NCI-H446 treated with DMSO at 0.1 percent for 48 hours (cell line): ENCODE measurements around the gene LITAFD.
"Not testable (repeated sequence)": the region's sequence is repeated elsewhere in the genome, so short reads cannot be mapped to it uniquely, and the experiment has no call there.

Experiments
- DNase-seq: peaks from one replicate; lab custom pipeline; 2025; lab: John Stamatoyannopoulos, UW

Gene LITAFD

DNA sequence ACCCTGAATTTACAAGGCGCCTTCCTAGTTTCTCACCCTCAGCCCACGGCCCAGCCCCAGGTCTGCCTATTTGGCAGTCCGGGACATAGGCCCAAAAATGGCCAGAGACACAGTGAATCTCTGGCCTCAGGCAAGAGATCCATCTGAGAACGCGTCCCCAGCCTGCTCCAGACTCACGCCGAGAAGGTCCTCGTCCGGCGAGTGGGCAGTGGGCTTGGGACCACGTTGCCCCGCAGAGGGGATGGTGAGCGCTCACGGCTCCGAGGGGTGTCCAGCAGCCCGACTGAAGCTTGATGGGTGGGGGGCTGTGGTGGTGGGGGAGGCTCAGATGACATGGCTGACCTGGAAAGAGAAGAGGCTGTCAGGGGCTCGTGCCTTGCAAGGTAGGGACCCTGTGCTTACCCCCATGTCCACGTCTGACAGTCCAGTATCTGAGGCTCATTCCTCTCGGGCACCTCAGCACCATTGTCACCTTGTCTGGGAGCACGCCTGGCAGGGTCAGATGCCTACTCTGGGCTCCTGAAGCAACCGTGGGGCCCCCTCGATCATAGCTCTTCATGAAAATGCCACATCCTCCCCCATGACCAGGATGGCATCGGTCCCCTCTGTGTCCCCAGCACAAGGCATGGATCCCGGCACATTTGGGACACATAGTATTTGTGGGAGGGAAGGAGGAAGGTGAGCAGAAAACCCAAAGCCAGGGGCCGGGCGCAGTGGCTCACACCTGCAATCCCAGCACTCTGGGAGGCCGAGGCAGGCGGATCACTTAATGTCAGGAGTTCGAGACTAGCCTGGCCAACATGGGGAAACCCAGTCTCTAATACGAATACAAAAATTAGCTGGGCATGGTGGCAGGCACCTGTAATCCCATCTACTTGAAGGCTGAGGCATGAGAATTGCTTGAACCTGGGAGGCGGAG lies 22.9 kb upstream of the LITAFD start:
- no peak for DNase-seq

GRCh38 chr16:8859913-8860881 lies 22.0 kb upstream of the LITAFD start:
- no peak for DNase-seq

DNA sequence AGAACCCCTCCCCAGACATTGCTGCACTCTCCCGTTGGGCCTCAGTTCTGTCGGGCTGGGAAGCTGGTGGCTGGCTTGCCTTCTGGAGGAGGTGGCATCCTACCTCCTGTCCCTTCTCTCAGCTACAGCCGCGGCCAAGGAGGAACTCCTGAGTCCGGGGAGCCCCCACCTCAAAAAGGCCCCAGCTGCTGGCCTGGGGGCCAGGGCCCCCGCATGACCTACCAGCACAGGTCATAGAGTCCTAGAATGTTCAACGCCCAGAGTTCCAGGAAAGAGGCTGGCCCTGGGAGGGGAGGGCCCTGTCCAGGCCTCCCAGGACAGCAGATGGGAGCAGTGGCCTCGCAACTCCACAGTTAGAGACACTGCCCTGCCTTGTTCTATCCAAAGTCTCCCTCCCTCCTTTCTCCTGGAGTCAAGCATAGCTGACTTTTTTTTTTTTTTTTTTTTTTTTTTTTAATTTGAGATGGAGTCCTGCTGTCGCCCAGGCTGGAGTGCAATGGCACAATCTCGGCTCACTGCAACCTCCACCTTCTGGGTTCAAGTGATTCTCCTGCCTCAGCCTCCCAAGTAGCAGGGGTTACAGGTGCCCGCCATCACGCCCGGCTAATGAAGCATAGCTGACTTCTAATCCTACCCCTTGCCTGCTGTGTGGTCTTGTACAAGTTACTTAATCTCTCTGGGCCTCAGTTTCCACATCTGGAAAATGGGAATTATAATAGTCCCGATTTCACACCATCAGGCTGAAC lies 20.4 kb upstream of the LITAFD start:
- no peak for DNase-seq

DNA sequence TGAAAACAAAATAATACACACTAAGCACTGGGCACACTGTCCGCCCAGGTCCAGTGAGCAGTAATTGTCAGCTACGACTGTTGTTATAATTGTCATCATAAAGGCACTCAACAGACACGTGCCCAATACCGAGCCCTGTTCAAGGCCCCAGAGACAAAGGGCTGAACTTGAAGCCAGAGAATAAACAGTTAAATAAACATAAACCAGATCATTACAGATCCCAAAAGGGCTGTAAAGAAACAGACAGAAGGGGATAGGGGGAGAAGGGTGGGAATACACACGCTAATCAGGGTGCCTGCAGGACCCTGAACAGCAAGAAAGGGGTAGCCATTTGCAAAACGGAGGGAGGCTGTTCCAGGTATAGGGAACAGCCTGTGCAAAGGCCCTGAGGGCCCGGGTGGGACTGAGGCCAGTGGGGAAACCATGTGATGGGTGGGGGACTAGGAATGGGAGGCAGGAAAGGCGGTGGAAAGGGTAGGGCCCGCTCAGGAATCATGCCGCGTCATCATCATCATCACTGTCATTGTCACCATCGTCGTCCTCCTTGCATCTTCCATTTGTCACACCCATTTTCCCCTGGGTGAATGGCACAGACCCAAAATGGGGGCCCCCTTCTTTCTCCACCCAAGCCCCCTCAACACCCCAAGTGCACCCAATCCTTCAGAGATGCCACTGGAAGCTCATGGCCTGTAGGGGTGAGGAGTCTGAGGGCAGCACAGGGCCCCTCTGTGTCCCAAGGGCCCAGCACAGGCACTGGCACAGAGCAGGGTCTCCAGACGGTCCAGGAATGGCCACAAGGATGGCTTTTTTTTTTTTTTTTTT lies 19.6 kb upstream of the LITAFD start:
- no peak for DNase-seq

DNA sequence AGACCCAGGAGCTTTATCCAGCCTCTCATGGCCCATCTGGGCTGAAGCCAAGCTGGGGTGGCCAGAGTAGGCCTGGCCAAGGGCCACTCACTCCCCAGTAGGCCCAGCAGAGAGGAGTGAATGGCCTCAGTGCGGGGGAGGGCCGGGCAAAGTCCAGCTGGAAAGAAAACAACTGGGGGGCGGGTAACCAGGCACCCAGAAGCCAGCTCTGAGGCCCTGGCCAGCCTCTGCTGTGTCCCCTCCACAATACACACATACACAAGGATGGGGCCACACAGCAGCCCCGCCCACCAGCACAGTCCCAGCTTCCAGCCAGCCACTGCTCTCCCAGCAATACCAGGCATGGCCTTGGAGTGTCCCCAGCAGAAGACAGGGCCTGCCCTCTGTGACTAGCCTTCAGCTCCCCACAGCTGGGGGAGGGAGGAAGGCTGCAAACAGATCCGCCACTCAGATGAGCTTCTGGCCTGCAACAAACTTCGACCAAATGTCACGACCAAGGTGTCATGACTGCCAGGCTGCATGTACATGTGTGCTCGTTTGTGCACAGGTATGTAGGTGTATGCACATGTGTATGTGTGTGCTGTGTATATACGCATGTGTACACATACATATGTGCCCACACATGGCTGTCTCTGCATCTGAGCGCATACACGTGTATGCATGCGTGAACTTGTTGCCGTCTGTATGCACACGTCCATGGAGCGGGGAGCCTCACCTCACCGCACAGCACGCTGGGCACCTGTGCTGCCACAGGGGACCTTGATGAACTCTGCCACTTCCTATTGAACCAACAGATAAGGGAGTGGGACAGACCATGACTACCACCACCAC lies 18.3 kb upstream of the LITAFD start:
- no peak for DNase-seq

DNA sequence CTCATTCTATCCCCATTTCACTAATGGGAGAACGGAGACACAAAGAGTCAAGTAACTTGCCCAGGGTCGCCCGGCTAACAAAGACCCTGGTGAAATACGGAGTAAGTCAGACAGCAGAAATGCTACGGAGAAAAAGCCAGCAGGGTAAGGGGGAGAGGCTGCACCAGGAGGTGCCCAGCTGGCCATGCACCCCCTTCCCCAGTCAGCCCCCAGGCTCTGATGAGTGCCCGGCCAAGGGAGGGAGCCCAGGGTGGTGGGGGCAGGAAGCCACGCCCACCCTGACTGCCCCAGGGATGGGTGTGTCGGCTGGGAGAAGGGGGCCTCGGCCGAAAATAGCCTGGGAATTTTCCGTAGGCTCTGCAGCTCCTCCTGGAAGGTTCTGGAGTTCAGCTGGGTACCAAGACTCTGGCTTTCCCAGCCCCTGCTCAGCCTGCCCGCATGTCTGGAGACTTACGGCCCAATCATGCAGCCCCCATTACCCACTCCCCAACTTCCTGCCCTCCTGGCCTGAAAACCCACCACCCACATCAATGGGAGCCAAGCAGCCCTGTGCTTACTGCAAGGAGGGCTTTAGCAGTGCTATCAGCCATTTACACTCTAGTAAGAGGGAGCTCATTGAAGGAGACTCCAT lies 17.6 kb upstream of the LITAFD start:
- no peak for DNase-seq

GRCh38 chr16:8865145-8865882 lies 16.8 kb upstream of the LITAFD start:
- DNase-seq = no peak

DNA sequence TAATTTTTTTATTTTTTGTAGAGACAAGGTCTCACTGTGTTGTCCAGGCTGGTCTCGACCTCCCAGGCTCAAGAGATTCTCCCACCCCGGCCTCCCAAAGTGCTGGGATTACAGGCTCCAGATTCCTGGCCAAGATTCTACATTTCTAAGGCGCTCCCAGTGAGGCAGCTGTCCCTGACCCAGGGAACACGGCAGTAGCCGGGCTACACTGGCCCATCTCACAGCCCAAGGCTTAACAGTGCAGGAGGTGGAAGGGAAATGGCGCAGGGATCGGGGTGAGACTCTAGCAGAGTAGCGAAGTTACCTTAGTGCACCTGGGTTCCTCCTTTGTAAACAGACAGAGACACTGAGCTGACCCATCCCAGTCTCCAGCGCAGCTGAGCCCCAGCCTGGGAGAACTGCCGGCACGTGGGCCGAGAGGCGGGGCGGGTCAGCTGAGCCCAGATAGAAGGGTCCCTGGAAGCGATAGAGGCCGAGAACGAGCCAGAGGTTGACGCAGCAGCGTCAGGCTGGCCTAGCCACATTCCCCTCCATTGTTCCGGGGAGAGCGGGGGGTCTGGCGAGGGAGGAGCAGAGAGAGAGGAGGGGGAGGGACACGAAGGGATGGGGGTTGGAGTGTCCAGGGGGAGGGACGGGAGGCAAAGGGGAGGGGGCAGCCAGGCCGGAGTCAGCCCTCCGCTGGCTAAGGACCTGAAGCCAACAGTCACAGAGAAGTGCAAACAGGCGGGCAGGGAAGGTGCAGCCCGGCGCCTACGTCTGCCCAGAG lies 15.8 kb upstream of the LITAFD start:
- no peak for DNase-seq

- no peak for DNase-seq
These were observed 15.3 kb upstream of the LITAFD start for GRCh38 chr16:8866884-8867215.

- no peak for DNase-seq
These were observed 14.8 kb upstream of the LITAFD start for GRCh38 chr16:8867216-8867931.

DNA sequence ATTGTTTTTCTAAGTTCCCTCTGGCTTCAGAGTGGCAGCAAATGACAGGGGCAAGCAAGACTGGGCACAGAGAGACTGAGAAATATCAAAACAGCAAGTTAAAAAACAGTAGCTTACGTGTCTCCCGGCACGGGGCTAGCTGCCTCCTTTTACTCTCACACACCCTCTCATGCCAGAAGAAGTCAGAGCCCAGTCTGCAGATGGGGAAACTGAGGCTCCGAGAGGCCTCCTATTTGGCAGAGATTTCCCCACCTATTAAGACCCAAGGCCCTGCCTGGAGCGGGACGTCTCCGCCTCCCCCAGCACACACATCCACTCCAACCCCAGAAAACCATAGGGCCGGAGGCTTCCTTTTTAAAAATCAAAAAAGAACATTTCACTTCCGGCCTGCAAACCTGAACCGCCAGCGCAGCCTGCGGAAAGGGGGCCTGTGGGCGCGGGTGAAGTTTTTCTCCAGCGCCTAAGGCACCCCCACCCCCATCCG lies 14.2 kb upstream of the LITAFD start:
- no peak for DNase-seq

DNA sequence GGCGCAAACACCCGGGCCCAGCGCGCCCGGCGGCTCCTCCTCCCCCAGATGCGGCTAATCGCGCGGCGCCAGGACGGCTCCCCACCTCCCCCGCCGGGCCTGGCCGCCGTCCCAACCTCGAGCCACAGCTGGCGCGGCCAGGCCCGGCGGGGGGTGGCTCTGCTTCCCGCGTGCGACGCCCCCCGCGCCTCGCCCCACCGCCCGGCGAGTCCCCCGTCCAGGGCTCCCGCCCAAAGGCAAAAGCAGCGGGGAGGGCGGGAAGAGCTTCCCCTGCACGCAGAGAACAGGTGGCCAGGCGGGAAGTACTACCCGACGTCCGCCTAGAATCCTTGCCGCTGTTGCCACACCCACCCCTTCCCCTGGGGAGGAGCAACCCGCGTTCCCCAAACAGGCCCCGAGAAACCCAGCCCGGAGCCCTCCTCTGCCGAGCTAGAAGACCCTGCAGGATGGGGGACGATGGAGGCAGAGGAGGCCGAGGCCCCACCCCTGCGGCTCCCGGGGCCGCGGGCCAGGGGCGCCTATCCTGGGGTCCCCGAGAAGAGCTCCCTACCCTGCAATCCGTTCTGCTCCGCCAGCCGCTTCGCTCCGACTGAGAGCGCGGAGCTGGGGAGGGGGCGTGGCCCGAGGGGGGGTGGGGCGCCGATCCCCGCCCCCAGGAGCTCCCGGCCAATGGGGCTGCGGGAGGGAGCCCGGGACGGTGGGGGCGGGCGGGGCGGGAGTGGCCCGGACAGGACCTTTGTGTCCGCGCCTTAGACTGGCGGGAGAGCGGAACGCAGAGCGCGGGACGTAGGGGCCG lies 13.5 kb upstream of the LITAFD start, which contains the start of gene CARHSP1:
CARHSP1 (minus strand) TSS at position 591 of the 796 bp plus-strand sequence. CDS start 9,678 bp downstream, outside the sequence.
- peak; percentile 86 for DNase-seq

DNA sequence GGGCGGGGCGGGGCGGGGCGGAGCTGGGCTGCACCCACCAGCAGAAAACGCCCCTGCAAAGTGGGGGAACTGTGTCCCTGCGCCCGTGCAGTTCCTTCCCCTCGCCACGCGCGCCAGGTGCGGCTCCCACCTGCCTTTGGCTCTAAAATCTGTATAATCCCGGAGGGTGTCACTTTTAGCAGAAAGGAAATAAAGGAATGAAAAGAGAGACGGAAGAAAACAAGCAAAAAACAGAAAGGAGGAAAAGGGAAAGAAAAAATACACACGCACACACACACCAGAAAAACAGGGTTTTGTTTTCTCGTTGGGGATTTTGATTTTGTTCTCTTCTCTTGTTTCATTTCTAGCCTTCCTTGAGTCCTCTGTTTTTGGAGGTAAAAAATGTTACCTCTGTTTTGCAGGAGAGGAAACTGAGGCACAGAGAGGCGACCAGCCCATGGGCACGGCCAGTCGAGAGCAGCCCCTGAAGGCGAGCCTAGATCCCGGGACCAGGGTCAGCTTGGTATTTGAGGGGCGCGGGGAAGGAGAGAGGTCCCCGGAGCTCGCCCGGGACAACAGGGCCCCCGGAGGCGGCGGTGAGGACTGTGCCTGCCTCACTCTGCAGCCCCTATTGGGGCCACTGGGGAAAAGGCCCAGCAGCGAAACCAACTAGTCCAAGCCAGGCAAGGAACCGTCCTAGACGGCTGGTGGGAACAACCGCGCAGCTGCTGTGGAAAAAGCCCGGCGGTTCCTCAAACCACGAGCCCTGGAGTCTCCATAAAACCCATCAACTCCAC lies 12.8 kb upstream of the LITAFD start:
- DNase-seq = no peak

DNA sequence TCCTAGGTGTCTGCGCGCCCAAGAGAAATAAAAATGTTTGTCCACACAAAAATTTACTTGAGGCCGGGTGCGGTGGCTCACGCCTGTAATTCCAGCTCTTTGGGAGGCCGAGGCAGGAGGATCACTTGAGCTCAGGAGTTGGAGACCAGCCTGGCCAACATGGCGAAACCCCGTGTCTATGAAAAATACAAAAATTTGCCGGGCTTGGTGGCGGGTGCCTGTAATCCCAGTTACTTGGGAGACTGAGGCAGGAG lies 12.2 kb upstream of the LITAFD start:
- not testable (repeated sequence) for DNase-seq

DNA sequence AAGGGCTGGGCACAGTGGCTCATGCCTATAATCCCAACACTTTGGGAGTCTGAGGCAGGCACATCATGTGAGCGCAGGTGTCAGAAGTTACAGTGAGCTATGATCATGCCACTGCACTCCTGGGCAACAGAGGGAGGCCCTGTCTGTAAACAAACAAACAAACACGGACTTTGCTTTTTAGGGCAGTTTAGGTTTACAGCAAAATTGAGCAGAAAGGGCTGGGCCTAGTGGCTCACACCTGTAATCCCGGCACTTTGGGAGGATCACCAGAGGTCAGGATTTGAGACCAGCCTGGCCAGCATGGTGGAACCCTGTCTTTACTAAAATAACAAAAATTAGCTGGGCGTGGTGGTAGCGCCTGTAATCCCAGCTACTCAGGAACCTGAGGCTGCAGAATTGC lies 10.1 kb upstream of the LITAFD start:
- DNase-seq = no peak
